GM21447 (cell line): Measurements from ENCODE around the gene HIVEP3.

Experiments used
- ATAC-seq: cut with Tn5 transposase; IDR thresholded peaks from one replicate; pipeline ENCODE4 v1.9.1; 2021; ENCODE audit not compliant: unreplicated experiment

HIVEP3 gene

DNA sequence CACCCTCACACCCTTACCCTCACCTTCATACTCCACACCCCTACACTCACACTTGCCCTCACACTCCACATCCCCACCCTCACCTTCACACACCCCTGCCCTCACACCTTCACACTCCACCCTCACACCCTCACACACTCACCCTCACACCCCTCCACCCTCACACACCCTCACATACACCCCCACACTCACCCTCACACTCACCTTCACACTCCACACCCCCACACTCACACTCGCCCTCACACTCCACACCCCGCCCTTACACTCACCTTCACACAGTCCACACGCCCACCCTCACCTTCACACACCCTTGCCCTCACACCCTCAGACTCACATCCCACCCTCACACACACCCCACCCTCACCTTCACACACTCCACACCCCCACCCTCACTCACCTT is 390.6 kb downstream of the HIVEP3 start:
- ATAC-seq, result no peak

DNA sequence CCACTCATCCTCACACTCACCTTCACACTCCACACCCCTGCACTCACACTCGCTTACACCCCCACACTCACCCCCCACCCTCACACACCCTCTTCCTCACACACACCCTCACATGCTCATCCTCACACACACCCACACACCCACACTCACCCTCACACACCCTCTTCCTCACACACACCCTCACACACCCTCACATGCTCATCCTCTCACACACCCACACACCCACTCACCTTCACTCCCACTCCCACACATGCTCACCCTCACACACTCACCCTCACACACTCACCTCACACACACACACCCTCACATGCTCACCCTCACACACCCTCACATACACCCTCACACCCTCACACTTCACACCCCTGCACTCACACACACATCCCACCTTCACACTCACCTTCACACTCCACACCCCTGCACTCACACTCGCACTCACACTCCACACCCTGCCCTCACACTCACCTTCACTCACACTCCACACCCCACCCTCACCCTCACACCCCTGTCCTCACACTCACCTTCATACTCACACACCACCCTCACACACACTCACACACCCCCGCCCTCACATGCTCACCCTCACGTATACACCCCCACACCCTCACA is 391.7 kb downstream of the HIVEP3 start:
- no peak for ATAC-seq

DNA sequence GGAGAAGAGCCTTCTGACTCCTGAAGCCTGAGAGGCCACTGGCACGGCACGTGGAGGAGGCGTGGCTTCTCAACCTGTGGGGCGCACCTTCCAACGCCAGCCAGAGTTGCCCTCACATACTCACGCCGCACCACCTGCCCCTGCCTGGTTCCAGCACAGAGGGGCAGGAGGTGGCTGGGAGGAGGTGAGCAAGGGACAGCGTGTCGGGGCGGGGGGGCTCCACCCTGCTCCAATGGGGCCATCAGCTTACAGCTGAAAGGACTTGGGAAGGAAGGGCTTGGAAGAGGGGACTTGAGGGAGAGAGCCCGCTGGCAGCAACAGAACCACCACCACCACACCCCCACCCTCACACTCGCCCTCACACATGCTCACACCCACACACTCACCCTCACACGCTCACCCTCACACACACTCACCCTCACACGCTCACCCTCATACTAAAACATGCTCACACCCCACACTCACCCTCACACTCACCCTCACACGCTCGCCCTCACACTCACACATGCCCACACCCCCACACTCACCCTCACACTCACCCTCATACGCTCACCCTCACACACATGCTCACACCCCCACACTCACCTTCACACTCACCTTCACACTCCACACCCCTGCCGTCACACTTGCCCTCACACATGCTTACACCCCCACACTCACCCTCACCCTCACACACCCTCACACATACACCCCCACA is 392.7 kb downstream of the HIVEP3 start:
- no peak for ATAC-seq

GRCh38 chr1:41524676-41525675 is 393.7 kb downstream of the HIVEP3 start:
- ATAC-seq, result no peak

DNA sequence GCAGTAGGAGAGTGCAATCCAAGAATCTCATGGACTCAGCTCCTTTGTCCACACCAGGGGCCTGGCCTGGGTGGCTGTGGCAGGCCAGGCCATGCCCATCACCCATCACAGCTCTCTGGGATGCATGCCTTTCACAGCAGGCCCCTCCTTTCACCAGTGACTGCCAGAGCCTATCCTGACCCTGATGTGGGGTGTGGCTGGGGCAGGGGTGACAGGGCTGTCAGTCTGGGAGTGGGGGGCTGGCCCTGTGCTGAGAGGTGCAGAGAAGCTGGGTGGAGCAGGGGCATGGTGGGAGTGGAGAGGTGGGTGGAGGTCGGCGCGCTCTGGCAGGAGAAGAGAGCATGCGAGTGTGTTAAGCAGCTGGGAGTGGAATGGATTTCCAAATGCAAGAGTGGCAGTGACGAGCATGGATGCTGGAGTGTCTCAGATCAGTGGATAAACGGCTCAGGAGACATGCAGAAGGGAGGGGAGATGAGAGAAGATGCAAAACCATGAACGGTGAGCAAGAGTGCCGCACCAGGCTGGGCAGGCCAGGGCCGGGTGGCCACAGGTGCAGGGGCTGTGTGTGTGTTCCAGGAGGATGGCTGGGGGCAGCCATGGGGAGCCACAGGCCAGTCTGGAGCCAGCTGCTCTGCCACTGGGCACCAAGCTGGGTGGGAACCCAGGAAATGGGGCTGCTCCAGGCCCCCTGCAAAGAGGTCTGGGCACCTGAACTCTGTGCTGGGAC is 394.6 kb downstream of the HIVEP3 start:
- ATAC-seq, result no peak

GRCh38 chr1:41523071-41523470 is 395.7 kb downstream of the HIVEP3 start:
- no peak for ATAC-seq

DNA sequence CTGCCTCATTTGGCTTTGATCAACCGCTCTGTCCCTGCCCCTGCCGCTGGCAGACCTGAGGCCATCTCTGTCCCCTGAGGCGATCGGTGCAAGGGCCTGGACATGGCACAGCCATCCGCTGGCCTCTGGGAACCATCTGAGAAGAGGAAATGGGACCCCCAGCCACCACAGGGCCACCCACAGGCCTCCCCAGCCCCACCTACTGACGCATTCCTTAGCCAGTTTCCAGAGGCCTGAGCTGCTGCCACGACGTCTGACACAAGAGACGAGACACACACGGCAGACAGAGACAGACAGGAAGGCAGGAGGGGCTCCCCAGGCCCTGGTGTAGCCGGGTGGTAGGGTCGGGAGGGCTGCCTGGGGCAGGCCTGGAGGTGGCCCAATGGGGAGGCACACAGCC is 397.0 kb downstream of the HIVEP3 start:
- ATAC-seq, result no peak

GRCh38 chr1:41520951-41521752 is 397.6 kb downstream of the HIVEP3 start:
- no peak for ATAC-seq

GRCh38 chr1:41519667-41520066 is 399.1 kb downstream of the HIVEP3 start:
- ATAC-seq, result no peak

DNA sequence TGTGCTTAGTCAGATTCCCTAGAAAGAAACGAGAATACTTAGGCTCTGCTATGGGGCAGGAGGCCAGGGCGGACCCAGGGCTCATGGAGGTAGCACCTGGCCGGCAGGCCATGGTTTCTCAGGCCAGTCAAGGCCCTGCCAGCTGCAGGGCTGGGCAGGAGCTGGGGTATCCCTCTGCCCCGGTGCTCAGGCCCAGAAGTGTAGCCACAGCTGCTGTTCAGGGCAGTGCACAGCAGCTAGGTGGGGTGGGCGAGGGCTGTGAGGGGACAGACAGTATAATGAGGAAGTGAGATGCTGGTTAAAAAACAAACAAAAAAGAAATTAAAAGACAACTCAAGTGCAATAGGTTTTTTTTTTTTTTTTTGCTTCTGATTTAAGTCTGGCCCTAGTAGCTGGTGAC is 400.3 kb downstream of the HIVEP3 start:
- ATAC-seq, result no peak

DNA sequence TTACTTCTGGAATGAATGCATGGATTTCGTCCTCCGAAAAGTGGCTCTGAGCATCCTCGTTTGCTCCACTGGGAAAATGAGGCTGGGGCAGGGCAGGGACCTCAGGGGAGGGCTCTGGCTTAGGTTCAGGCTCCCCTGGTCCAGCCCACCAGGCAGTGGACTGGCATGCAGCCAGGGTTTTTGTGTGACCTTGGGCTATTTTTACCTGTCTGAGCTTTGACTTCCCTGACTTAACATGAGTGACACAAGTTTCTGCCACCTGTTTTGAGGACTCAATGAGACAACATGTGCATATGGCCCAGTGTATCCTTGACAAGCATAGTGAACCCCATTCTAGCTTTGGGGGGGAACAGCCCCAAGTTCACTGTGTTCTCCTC is 401.7 kb downstream of the HIVEP3 start:
- ATAC-seq, result no peak

- peak; percentile 76 for ATAC-seq
Observed at GRCh38 chr1:41516168-41517061, 402.3 kb downstream of the HIVEP3 start.

DNA sequence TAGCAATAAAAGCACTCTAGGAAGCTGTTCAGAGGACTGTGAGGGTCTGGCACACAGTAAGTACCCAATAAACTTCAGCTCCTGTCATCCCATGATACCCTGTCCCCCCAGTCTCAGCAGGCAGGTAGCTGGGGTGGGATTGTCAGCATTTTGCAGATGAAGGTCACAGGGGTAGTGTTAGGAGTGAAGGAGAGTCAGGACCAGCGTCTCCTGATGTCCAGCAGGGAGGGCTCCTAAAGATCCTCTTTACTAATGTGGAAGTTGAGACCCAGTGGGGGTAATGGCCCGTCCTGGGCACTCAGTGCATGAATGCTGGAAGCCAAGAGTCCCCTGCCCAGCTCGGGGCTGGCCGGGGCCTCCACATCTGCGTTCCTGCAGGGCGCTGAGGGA is 402.9 kb downstream of the HIVEP3 start:
- no peak for ATAC-seq

DNA sequence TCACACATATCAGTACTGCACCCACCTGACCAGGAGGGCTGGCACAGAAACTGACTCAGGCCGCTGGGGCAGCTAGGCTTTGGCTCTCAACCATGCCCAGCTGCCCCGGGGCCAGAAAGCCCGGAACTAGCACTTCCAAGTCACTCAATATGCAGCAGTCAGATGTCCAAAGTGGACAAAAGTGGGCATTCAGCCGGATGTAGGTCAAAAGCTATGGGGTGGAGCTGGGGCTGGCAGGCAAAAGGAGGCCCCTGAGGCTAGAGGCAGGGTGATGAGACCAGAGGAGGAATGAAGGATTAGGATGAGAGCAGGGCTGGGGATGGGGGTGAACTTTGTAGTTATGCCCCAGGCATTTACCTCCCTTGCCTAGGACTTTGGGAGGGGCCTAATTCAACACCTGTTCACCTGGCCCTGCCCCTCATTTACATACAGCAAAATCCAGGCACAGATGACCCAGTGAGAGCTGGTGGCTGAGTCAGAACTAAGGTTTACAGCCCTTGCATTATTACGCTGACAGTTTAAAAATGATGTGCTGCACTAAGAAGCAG is 403.5 kb downstream of the HIVEP3 start:
- ATAC-seq, result no peak

- ATAC-seq, result no peak
Observed at GRCh38 chr1:41514381-41514780, 404.3 kb downstream of the HIVEP3 start.

GRCh38 chr1:41513383-41513735 is 405.4 kb downstream of the HIVEP3 start:
- no peak for ATAC-seq

DNA sequence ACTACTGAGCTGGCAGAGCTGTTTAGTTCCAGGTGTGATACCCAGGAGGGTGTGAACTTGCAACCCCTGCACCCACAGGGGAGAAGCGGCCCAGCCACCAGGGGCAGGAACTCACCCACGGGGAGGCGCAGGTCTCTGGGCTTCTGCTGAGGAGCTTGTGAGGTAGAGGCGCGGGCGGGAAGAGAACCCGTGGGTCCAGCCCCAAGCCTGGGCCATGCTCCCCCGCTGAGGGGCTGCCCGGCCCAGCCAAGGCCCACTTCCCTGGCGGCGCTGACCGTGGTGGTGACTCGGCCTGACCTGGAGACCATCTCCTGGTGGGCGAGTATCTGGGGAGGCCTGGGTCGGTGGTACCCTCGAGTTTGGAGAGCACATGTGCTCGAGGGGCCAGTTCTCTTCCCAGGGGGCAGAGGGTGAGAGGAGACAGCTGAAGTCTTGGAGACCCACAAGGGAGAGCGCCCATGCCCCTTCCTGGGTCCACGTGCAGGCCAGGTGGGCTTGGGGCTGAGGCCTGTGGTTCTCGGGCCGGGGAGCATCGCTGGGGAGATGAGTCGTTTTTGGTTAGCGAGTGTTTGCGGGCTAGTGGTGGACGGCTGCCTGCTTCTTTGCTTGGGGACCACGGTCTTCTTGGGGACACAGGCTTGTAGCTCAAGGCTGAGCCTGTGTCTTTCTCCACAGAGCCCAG is 405.9 kb downstream of the HIVEP3 start:
- no peak for ATAC-seq

- ATAC-seq, result no peak
Observed at GRCh38 chr1:41511239-41511540, 407.5 kb downstream of the HIVEP3 start.
